GM18505 (cell line): ENCODE results near the gene VSTM2L.

Source experiments
- ATAC-seq: cut with Tn5 transposase; IDR thresholded peaks from one replicate; pipeline ENCODE4 v1.9.1; 2021; ENCODE audit not compliant: unreplicated experiment
- POLR2A ChIP-seq: IDR thresholded peaks from 4 replicates; pipeline ENCODE4 v1.6.1; 2011; ENCODE audit warnings: borderline replicate concordance; ENCODE audit not compliant: insufficient read depth, insufficient read length; ENCODE audit errors: extremely low read depth

VSTM2L gene

DNA sequence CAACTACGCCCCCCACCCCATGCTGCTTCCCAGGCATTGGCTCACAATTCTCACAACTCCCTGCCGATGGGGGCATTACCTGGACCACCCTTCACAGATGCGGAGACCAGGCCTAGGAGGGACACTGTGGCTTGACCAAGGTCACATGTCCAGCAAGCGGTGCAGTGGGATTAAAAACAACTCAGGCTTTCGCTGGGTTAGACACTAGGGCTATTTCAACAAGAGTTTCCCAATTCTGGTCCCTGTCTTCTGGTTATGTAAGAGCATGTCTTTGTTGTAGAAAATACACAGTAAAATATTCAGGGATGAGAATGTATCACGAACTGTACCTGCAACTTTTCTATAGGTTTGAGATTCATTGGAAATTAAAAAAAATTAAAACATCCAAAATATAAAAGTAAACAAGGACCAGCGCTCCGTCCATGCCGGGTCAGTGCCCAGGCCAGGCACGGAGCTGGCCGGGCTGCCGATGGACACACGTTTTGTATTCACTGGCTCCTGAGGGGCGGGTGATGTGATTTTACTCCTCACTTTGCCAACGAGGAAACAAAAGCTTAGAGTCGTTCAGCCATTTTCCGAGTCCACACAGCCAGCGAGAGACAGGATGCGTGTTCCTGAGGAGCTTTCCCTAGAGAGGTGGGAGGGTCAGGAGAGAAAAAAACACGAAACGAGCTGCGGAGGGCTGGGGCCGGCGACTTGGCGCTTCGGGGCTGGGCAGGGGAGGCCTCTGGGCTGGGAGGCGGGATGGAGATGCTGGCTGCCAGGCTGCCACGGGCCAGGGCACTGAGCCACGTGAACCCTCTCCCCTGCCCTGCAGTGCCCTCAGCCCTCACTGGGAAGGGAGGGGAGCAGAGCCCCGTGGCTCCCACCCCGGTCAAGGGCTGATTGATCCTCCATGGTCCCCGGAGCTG, 17.1 kb upstream of the VSTM2L start:
- no peak for TF ChIP-seq POLR2A
- ATAC-seq: no peak

DNA sequence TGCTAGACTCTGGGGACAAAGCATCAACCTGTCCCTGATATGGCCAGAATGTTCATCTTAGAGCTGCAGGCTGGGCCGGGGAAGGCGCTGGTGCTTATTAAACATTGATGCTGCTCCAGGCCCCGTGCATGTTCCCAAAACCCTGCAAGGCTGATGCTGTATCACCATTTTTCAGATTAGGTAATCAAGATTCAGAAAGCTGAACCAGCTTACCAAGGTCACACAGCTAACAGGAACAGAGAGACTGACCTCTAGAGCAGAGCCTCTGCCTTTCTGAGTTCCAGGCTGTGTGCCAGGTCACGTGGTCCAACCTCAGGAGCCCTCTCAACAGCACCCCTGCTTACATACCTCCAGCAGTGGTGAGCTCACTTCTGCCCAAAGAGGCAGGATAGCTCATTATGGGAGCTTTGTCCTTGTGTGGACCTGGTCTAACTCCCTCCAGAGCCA, 16.1 kb upstream of the VSTM2L start:
- no peak for TF ChIP-seq POLR2A
- ATAC-seq: no peak

DNA sequence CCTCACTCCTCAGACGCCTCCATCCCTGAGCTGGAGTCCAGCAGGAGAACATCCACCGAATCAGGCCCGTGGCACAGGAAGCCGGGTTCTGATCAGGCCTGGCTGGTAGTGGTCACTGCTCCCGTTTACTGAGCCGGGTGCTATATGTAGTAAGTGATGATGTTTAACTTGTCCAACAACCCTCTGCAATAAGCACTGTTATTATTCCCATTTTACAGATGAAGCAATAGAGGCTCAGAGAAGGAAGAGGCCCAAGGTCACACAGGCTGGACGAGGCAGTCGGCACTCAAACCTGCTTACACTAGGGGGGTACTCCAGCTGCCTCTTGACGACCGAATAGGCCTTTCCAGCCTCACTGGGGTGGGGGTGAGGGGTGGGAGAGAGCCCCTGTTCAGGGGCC, 14.3 kb upstream of the VSTM2L start:
- no peak for TF ChIP-seq POLR2A
- no peak for ATAC-seq

DNA sequence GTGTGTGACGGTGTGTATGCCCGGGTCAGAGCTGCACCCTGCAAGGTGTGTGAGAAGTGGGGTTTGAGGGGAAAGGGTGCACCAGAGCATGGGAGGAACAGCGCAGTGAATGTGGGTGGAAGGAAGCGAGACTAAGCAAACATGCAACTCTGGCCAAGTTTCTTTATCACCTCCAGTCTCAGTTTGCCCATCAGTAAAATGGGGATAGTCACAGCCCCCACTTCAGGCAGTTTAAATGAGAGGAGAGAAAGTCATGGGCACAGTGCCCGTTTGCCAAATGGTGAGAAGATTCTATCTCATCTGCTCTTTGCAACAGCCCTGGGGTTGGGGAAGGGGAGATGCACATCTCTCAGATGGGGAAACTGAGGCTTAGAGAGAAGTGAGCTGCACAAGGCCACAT, 12.8 kb upstream of the VSTM2L start:
- ATAC-seq: no peak
- TF ChIP-seq POLR2A: no peak

DNA sequence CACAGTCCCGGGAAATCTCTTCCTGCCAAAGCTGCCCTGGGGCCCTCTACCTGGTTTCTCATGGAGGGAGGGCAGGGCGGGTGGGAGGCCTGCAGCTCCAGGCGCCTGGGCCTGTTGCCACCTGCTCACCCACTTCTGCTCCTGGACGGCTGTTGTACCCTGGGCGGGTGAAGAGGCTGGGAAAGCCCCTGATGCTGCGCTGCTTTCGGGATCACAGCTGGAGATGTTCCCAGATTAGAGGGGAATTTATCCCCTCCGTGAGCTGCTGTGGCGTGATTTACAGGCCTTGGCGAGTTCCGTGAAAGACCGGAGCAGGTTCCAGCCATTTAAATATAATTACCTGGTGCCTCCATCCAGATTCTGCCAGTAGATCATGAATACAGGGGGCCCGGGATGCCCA, 12.3 kb upstream of the VSTM2L start:
- no peak for ATAC-seq
- TF ChIP-seq POLR2A: no peak

DNA sequence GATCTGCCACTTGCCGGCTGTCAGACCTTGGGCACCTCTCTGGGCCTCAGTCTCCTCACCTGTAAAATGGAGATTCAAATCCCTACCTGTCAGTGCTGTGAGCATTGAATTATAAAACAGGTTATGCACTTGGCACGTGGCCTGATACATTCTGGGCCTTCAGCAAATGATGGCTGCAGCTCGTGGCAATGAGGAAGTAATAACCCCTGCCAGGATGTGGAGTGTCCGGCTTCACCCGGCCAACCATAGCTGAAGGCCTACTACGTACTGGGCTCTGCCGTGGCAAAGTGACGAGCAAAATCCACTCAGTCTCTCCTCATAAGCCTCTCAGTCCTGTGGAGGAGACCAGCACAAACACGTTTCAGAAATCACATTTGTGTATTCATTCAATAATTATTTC, 10.9 kb upstream of the VSTM2L start:
- no peak for TF ChIP-seq POLR2A
- ATAC-seq: no peak

DNA sequence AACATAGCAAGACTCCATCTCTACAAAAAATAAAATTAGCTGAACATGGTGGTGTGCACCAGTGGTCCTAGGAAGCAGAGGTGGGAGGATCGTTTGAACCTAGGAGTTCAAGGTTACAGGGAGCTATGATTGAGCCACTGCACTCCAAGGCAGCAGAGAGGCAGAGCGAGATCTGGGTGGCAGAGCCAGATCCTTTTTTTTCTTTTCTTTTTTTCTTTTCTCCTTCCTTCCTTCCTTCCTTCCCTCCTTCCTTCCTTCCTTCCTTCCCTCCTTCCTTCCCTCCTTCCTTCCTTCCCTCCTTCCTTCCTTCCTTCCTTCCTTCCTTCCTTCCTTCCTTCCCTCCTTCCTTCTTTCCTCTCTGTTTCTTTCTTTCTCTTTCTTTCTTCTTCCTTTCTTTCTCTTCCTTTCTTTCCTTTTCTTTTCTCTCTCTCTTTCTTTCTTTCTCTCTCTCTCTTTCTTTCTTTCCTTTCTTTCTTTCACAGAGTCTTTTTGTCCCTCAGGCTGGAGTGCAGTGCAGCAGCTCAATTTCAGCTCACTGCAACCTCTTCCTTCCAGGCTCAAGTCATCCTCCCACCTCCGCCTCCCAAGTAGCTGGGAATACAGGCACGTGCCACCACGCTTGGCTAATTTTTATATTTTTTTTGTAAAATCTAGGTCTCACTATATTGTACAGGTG, 9.2 kb upstream of the VSTM2L start:
- no peak for TF ChIP-seq POLR2A
- ATAC-seq: no peak

DNA sequence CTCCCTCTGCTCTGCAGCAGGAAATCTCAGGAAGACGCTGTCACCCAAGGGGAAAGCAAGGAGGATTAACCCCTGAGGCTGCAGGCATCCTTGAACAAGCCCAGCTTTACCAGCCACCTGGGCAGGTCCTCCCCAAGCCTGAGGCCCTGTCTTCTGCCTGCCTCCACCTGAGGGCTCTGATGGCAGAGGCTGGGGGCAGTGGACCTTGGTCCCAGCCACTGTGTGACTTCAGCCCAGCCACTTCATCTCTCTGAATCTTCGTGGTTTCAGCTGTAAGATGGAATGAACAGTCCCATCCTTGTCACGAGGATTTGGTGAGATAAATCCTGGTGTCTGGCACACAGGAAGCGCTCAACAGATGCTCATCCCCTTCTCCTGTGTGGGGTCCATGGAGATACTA, 8.5 kb upstream of the VSTM2L start:
- no peak for ATAC-seq
- no peak for TF ChIP-seq POLR2A

DNA sequence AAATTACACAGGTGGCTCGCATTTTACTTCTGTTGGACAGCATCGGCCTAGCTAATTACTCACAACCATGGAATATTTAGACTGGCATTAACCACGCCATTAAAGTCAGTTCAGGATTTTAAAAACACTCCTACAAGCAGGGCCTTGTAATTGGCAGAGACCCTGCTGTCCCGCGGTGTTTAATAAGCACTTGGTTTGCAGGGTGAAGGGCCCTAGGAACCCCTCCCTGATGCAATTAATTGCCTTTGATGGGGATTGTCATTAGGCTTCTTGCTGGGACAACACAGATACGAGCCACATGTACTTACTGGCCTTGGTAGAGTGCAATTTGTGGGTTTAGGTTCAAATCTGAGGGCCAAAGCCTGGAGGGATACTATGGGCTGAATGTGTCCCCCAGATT, 7.8 kb upstream of the VSTM2L start:
- TF ChIP-seq POLR2A: no peak
- no peak for ATAC-seq

DNA sequence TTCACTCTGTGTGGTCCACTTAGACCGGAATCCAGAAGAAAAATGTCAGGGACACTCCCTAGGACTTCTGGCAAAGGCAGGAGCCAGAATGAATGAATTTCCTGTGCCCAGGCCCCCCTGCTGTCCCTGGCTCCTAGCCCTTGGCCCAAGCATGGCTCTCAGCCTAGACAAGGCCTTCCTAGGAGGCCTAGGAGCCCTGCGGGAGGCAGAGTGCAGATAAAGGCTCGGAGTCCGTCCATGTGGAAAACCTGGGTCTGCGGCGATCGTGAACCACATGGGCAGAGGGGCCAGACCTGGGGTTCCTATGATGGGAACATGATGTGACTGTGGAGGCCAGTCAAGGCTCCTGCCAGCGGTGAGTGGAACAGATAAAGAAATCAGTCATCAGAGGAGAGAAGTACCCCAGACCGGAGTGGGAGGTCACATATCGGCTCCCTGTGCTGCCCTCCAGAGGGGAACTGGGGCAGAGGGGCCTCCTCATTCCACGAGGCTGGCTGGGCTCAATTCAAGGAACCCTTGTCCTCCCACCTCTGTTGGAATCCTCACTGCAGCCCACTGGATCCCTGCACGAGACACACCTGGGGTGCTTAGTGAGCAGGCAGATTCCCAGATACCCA, 5.9 kb upstream of the VSTM2L start:
- no peak for ATAC-seq
- TF ChIP-seq POLR2A: no peak

DNA sequence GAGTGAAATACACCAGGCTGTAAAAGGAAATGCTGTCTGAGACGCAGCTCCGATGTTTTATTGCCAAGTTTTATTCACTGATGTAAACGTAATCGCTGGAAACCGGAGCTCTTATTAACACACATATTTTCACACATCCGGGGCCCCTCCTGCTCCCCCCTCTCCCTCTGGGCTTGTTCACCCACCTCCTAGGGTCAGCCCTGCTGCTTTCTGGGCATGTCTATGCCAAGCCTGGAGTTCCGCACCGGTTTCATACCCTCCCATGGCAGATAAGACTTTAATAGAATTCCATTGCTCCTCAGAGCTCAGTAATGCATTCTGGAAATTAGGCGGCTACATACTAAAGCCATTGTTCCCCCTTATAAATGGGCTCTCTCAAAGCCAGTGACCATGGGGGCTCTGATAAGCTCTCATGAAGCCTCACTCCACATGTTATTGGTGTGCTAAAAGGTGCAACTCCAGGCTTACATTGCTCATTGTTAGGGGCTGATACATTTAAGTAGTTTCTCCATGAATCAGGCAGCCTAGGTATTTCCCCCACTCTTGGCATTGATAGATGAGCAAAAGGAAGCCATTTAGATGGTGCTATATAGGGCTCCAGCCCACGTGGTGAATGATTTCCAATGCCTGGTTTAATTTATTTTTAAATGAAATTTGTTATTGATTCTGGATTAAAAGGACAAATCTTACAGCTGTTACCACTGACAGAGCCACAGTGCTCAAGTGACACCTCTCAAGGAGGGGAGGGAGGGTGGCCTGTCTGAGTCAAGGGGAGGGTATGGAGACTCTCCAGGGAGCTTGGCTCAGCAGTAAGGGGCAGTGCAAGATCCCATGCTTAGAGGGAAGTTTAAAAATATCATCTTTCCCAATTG, 4.5 kb upstream of the VSTM2L start:
- no peak for TF ChIP-seq POLR2A
- ATAC-seq: no peak

DNA sequence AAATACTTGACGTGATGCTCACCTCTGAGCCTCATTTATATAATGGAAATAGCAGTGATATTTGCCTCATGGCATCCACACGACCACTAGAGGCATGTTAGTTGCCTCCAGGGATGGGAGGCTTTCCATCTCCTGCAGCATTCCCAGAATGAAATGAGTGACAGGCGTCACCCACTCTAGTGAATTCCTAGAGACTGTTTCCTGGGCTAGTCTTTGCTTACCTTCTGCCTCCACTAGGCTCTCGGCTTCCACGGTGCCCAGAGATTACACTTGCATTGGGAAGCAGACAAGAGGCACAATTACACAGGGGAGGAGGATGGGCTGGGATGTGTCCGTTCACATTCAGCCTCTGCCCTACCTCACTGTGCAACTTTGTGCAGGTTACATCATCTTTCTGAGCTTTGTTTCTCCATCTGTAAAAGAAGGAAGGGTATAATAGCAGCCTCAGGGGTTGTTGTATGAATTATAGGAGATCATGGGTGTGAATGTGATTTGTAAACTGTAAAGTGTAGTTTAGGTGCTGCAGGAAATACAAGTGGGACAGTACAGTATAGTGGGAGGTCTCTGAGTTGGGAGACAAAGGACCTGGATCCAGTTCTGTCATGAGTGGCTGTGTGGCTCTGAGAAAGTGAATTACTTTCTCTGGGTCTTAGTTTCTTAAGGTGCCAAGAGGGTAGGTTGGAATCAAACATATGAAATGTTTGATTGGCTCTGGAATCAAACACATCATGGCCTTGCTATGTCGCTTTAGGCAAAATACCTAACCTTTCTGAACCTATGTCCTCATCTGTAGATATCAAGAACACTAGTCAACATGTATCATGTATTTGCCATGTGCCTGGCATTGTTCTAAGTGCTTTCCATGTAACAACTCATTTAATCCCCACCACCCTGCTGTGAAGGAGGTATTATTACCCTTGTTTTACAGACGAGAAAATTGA, 3.6 kb upstream of the VSTM2L start:
- TF ChIP-seq POLR2A: no peak
- no peak for ATAC-seq

DNA sequence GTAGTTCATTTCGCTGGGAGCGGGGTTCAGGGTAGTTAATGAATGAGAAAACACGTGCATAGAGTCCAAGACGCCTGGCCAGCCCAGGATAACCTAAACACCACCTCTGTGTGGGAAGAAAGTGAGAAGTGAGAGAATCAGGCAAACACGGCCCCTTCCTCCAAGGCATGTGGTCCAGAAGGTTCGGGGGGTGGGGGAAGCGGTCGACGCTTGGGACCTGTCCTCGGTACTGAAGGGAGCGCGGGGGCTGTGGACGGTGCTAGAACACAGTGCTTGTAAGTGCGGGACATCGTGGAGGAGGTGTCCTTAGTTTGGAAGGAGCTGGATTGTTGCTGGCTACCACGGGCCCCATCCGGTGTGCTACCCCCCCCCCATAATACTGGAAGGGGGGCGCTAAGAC, 1.7 kb upstream of the VSTM2L start:
- TF ChIP-seq POLR2A: no peak

More for the DNA sequence above, 1.7 kb upstream of the VSTM2L start:
- no peak for ATAC-seq
